ENCODE data around the gene IGFL3. TPM values are rescaled to one million over a fixed set of nuclear protein-coding genes. Genes with fewer than 3 reads are reported as not detected.
"Not testable (repeated sequence)": the region's sequence is repeated elsewhere in the genome, so short reads cannot be mapped to it uniquely, and the experiment has no call there.

The IGFL3 gene
- total and polyA plus RNA-seq, 12 donors, result not detected

DNA sequence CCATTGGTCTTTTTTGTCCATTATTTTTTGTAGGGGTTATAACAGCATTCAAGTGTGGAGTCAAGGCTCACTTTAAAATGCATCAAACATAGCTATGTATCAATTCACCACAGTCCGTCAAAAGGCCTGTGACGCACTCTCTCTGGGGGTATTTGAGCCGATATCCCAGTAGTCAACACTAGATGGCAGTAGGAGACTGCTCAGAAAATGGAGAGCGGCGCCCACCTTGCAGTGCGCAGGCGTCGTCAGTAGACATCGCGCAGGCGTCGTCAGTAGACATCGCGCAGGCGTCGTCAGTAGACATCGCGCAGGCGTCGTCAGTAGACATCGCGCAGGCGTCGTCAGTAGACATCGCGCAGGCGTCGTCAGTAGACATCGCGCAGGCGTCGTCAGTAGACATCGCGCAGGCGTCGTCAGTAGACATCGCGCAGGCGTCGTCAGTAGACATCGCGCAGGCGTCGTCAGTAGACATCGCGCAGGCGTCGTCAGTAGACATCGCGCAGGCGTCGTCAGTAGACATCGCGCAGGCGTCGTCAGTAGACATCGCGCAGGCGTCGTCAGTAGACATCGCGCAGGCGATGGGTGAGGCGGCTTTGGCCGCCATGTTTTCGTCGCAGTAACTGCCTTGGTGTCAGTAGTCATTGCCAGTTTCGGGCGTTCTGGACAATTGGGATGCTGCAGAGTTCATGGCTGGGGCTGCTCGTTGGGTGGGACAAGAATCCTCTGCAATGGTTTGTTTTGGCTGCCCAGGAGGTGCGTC lies 45.7 kb downstream of the IGFL3 start:
- not testable (repeated sequence) for H3K27ac ChIP-seq, H3K9me3 ChIP-seq, ATAC-seq, H3K36me3 ChIP-seq, H3K4me3 ChIP-seq, DNase-seq, H3K4me1 ChIP-seq
- TF ChIP-seq CTCF (IDR thresholded peaks at IDR 0.05), result peak in 8 of 9 donors; percentile 15 to 46 (median 32)
- 18 to 25% methylated on average over 36 to 43 of the region's 71 CpGs for WGBS, 2 donors
- peaks cover 20 to 91% (median 76%) of the 10 kb centered on the region in 7 donors for H3K27me3 ChIP-seq
- intact Hi-C loops (cut with DNase I), result loop anchor here in 5 of 10 donors (2.0 to 10.0 kb wide), 5 partner anchors 51 to 186 kb away; no protein-coding TSS in a partner anchor

DNA sequence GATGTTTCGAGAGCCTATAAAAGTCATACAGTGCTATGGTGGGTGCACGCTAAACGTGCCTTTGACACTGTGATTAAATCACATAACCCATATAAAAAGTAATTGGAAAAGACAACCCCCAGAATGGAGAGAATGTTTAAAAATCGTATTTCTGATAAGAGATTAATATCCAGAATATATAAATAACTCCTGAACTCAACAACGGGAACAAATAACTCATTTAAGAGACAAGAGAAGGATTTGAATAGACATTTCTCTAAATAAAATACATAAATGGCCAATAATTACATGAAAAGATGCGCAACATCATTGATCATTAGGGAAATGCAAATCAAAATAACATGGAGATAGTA lies 46.7 kb downstream of the IGFL3 start:
- no peak overlapping the region for H3K4me3 ChIP-seq
- intact Hi-C loops (cut with DNase I), result loop anchor here in 5 of 10 donors (2.0 to 10.0 kb wide), 5 partner anchors 50 to 187 kb away; no protein-coding TSS in a partner anchor
- 17 to 21% methylated on average over 6 of the region's 6 CpGs for WGBS, 2 donors
- no peak overlapping the region for H3K27ac ChIP-seq
- ATAC-seq (no peak), DNase-seq (no peak)
- no peaks in the 10 kb centered on the region for H3K36me3 ChIP-seq
- peaks cover 20 to 94% (median 84%) of the 10 kb centered on the region in 7 donors for H3K27me3 ChIP-seq
- H3K4me1 ChIP-seq, result peaks cover 0 to 8% (median 4%) of the 10 kb centered on the region in 9 donors
- TF ChIP-seq CTCF (IDR thresholded peaks at IDR 0.05), result no peak
- H3K9me3 ChIP-seq, result peaks cover 0 to 5% (median 3%) of the 10 kb centered on the region in 11 donors

GRCh38 chr19:46076951-46077814 lies 47.3 kb downstream of the IGFL3 start:
- H3K27me3 ChIP-seq, result peaks cover 20 to 94% (median 86%) of the 10 kb centered on the region in 7 donors
- H3K4me3 ChIP-seq, result peak overlapping the region in 1 of 10 donors; percentile 7
- intact Hi-C loops (cut with DNase I), result loop anchor here in 4 of 10 donors (5.0 to 10.0 kb wide), 4 partner anchors 50 to 118 kb away; no protein-coding TSS in a partner anchor
- peaks cover 0 to 5% (median 3%) of the 10 kb centered on the region in 11 donors for H3K9me3 ChIP-seq
- WGBS, 2 donors, result 2% methylated on average over 50 of the region's 50 CpGs
- peak in 8 of 9 donors; percentile 8 to 72 (median 62) for TF ChIP-seq CTCF (IDR thresholded peaks at IDR 0.05)
- H3K36me3 ChIP-seq, result no peaks in the 10 kb centered on the region
- H3K4me1 ChIP-seq, result peaks cover 0 to 8% (median 4%) of the 10 kb centered on the region in 9 donors
- H3K27ac ChIP-seq, result no peak overlapping the region
- ATAC-seq, result peak in 7 of 8 donors; percentile 47 to 70 (median 53)
- no peak for DNase-seq
